IMR-90 (cell line): ENCODE results near the gene TBX1. TPM values are rescaled to one million over a fixed set of nuclear protein-coding genes. Genes with fewer than 3 reads are reported as not detected.

Experiments
- ATAC-seq: fragments of 200-7000 bp; cut with Tn5 transposase; 2 replicates; pipeline ENCODE4 v1.9.1; 2020; ENCODE audit warnings: low read depth, mild to moderate bottlenecking, moderate library complexity
- BruUV-seq: library from RNA; stranded (reverse); fragments of 400-500 nt; replicated peaks from 2 replicates; lab custom pipeline; 2021; lab: Mats Ljungman, UMichigan
- CTCF ChIA-PET: fragments of 300-600 bp; formaldehyde crosslinking; extraction: SDS; loops from one replicate; lab custom pipeline; 2021; ENCODE audit warnings: antibody characterized with exemption; lab: Yijun Ruan, JAX
- POLR2A ChIA-PET: fragments of 300-600 bp; sonication (Branson Sonifier 250); formaldehyde crosslinking; loops from one replicate; lab custom pipeline; 2022; ENCODE audit warnings: antibody characterized with exemption; ENCODE audit not compliant: unreplicated experiment; lab: Charles Lee
- DNase-seq: peaks from one replicate; pipeline ENCODE4 v3.0.0; 2013
- H2AFZ ChIP-seq: replicated peaks from 2 replicates; pipeline ENCODE3; 2013; ENCODE audit warnings: low read length, mild to moderate bottlenecking; ENCODE audit not compliant: poor library complexity
- H2AK5ac ChIP-seq: 2 replicates; pipeline ENCODE4 v1.6.1; 2013; ENCODE audit warnings: low read depth, low read length, inconsistent platforms
- H2AK9ac ChIP-seq: replicated peaks from 2 replicates; pipeline ENCODE3; 2013; ENCODE audit warnings: mild to moderate bottlenecking, low read depth, low read length, moderate library complexity; ENCODE audit not compliant: poor library complexity
- H2BK120ac ChIP-seq: 2 replicates; pipeline ENCODE4 v1.6.1; 2013; ENCODE audit warnings: low read depth, low read length, inconsistent platforms
- H2BK15ac ChIP-seq: 3 replicates; pipeline ENCODE4 v1.6.1; 2013; ENCODE audit warnings: low read depth, low read length, inconsistent platforms
- H2BK20ac ChIP-seq: 2 replicates; pipeline ENCODE4 v1.6.1; 2013; ENCODE audit warnings: low read depth, mild to moderate bottlenecking, inconsistent platforms, low read length, moderate library complexity
- H2BK5ac ChIP-seq: 2 replicates; pipeline ENCODE4 v1.6.1; 2013; ENCODE audit warnings: mild to moderate bottlenecking, low read depth, low read length, inconsistent platforms; ENCODE audit not compliant: poor library complexity, severe bottlenecking
- H3K14ac ChIP-seq: replicated peaks from 2 replicates; pipeline ENCODE4 v1.6.1; 2013; ENCODE audit warnings: low read depth, low read length, inconsistent platforms
- H3K18ac ChIP-seq: 2 replicates; pipeline ENCODE4 v1.6.1; 2013; ENCODE audit warnings: low read depth, low read length, control low read depth
- H3K23ac ChIP-seq: 2 replicates; pipeline ENCODE4 v1.6.1; 2013; ENCODE audit warnings: low read depth, low read length, inconsistent platforms
- H3K27ac ChIP-seq: 2 replicates; pipeline ENCODE4 v1.5.1; 2013; ENCODE audit warnings: mild to moderate bottlenecking, control low read depth, low read length; ENCODE audit not compliant: insufficient read depth
- H3K27me3 ChIP-seq: 2 replicates; pipeline ENCODE4 v1.6.1; 2013; ENCODE audit warnings: low read length; ENCODE audit not compliant: control insufficient read depth, insufficient read depth
- H3K36me3 ChIP-seq: 2 replicates; pipeline ENCODE4 v1.6.1; 2013; ENCODE audit warnings: low read length, mixed read lengths; ENCODE audit not compliant: control insufficient read depth, insufficient read depth
- H3K4ac ChIP-seq: 2 replicates; pipeline ENCODE4 v1.6.1; 2013; ENCODE audit warnings: low read depth, low read length, inconsistent platforms
- H3K4me1 ChIP-seq: 2 replicates; pipeline ENCODE4 v1.6.1; 2013; ENCODE audit warnings: low read length, mixed read lengths; ENCODE audit not compliant: control insufficient read depth, insufficient read depth
- H3K4me2 ChIP-seq: 2 replicates; pipeline ENCODE4 v1.6.1; 2013; ENCODE audit warnings: low read depth, mild to moderate bottlenecking, control low read depth, low read length, moderate library complexity
- H3K4me3 ChIP-seq: 2 replicates; pipeline ENCODE4 v1.5.1; 2013; ENCODE audit warnings: low read depth, mild to moderate bottlenecking, control low read depth, low read length, moderate library complexity; ENCODE audit not compliant: insufficient read depth
- H3K56ac ChIP-seq: 2 replicates; pipeline ENCODE4 v1.6.1; 2013; ENCODE audit warnings: low read length, inconsistent platforms; ENCODE audit not compliant: insufficient read depth; ENCODE audit errors: extremely low read depth
- H3K79me1 ChIP-seq, 2 experiments: 2 replicates each; pipeline ENCODE4 v1.6.1; 2013; ENCODE audit warnings: low read length in 2 of 2, inconsistent platforms in 1 of 2, low read depth in 1 of 2
- H3K9ac ChIP-seq: 2 replicates; pipeline ENCODE4 v1.6.1; 2013; ENCODE audit warnings: low read depth, low read length, control low read depth
- H3K9me1 ChIP-seq: 2 replicates; pipeline ENCODE4 v1.6.1; 2013; ENCODE audit warnings: low read length, inconsistent platforms; ENCODE audit not compliant: insufficient read depth
- H3K9me3 ChIP-seq: 2 replicates; pipeline ENCODE4 v1.6.1; 2013; ENCODE audit warnings: low read length; ENCODE audit not compliant: control insufficient read depth, insufficient read depth
- H4K20me1 ChIP-seq: 2 replicates; pipeline ENCODE4 v1.6.1; 2013; ENCODE audit warnings: low read length, inconsistent platforms; ENCODE audit not compliant: insufficient read depth
- H4K5ac ChIP-seq: 2 replicates; pipeline ENCODE4 v1.6.1; 2013; ENCODE audit warnings: mild to moderate bottlenecking, low read depth, low read length, control low read depth
- H4K8ac ChIP-seq, 2 experiments: 2 replicates each; pipeline ENCODE4 v1.6.1; 2013; ENCODE audit warnings: low read depth in 2 of 2, low read length in 2 of 2, control low read depth in 1 of 2, inconsistent platforms in 1 of 2
- H4K91ac ChIP-seq: 2 replicates; pipeline ENCODE4 v1.6.1; 2013; ENCODE audit warnings: low read depth, low read length, inconsistent platforms; ENCODE audit not compliant: insufficient read depth
- BHLHE40 ChIP-seq: fragments of 150-350 bp; IDR thresholded peaks from 2 replicates; pipeline ENCODE4 v1.6.1; 2016; ENCODE audit warnings: mild to moderate bottlenecking, low read depth, low read length
- CEBPB ChIP-seq: IDR thresholded peaks from 2 replicates; pipeline ENCODE4 v1.6.1; 2012; ENCODE audit warnings: low read depth, low read length, improper control_type of control experiment
- CHD1 ChIP-seq: IDR thresholded peaks from 2 replicates; pipeline ENCODE4 v1.6.1; 2012; ENCODE audit warnings: low read depth, low read length, improper control_type of control experiment
- FOS ChIP-seq: fragments of 150-350 bp; IDR thresholded peaks from 2 replicates; pipeline ENCODE4 v1.6.1; 2016; ENCODE audit warnings: low read depth, low read length
- MAFK ChIP-seq: IDR thresholded peaks from 2 replicates; pipeline ENCODE4 v1.6.1; 2012; ENCODE audit warnings: low read depth, low read length, improper control_type of control experiment
- MAZ ChIP-seq: IDR thresholded peaks from 2 replicates; pipeline ENCODE4 v1.6.1; 2012; ENCODE audit warnings: low read depth, mild to moderate bottlenecking, low read length, improper control_type of control experiment, moderate library complexity, borderline replicate concordance
- MXI1 ChIP-seq: IDR thresholded peaks from 2 replicates; pipeline ENCODE4 v1.6.1; 2012; ENCODE audit warnings: low read depth, mild to moderate bottlenecking, low read length, moderate library complexity, borderline replicate concordance
- NFE2L2 ChIP-seq: fragments of 150-350 bp; IDR thresholded peaks from 2 replicates; pipeline ENCODE4 v1.6.1; 2016; ENCODE audit warnings: low read depth, mild to moderate bottlenecking, low read length
- POLR2A ChIP-seq: IDR thresholded peaks from 2 replicates; pipeline ENCODE4 v1.6.1; 2012; ENCODE audit warnings: mild to moderate bottlenecking, low read depth, low read length
- RAD21 ChIP-seq: IDR thresholded peaks from 2 replicates; pipeline ENCODE4 v1.6.1; 2012; ENCODE audit warnings: low read length, improper control_type of control experiment
- RCOR1 ChIP-seq: IDR thresholded peaks from 2 replicates; pipeline ENCODE4 v1.6.1; 2012; ENCODE audit warnings: mild to moderate bottlenecking, low read length, improper control_type of control experiment; ENCODE audit not compliant: insufficient replicate concordance
- RFX5 ChIP-seq: IDR thresholded peaks from 2 replicates; pipeline ENCODE4 v1.8.0; 2012; ENCODE audit warnings: low read depth, mild to moderate bottlenecking, low read length, moderate library complexity
- SMC3 ChIP-seq: fragments of 150-350 bp; IDR thresholded peaks from 2 replicates; pipeline ENCODE4 v1.6.1; 2016; ENCODE audit warnings: low read depth, mild to moderate bottlenecking, antibody characterized with exemption, low read length, moderate library complexity
- WGBS, 2 experiments: methylation state at CpG; one replicate each; pipeline versions ENCODE4 v1.1.5 to v1.1.7; 2013; ENCODE audit warnings: missing lambda C conversion rate in 2 of 2; ENCODE audit not compliant: insufficient read length in 1 of 2; ENCODE audit errors: extremely low coverage in 2 of 2; 5-methylcytosine and 5-hydroxymethylcytosine counted together
- dilution Hi-C: fragments of 300-500 bp; cut with HindIII; formaldehyde crosslinking; loops from one replicate; pipeline ENCODE4 v1.14.3; 2018; ENCODE audit warnings: low sequenced_read_pairs; ENCODE audit not compliant: unreplicated experiment
- in situ Hi-C: fragments of 300-500 bp; cut with MboI; formaldehyde crosslinking; loops from 3 replicates; pipeline ENCODE4 v1.14.3; 2019; ENCODE audit warnings: low sequenced_read_pairs, inconsistent platforms, mixed read lengths
- intact Hi-C: fragments of 100-400 bp; cut with micrococcal nuclease; formaldehyde crosslinking; loops from 2 replicates; pipeline ENCODE4 v1.10.0; 2022
- polyA plus RNA-seq, 3 experiments: library from polyadenylated mRNA; depleted of rRNA; stranded (reverse); fragments of >200 nt; gene quantifications; 2 replicates each; pipeline ENCODE4 v1.2.3, GENCODE V29; 2012; ENCODE audit warnings: low replicate concordance in 1 of 3
- total RNA-seq: library from RNA; depleted of rRNA; stranded (reverse); fragments of >200 nt; gene quantifications from 2 replicates; pipeline ENCODE4 v1.2.3, GENCODE V29; 2012
- TF ChIP-seq, protein P1 (sequence below): conservative IDR thresholded peaks from 2 replicates; pipeline ENCODE4 v1.5.1; 2012; ENCODE audit warnings: mild to moderate bottlenecking, low read depth, low read length, improper control_type of control experiment
- TF ChIP-seq, protein P2 (sequence below): fragments of 150-350 bp; IDR thresholded peaks from 2 replicates; pipeline ENCODE4 v1.6.1; 2017; ENCODE audit warnings: mild to moderate bottlenecking, antibody characterized with exemption, low read length, low read depth
- TF ChIP-seq, protein P3 (sequence below): fragments of 150-350 bp; IDR thresholded peaks from 2 replicates; pipeline ENCODE4 v1.6.1; 2016; ENCODE audit warnings: low read depth, mild to moderate bottlenecking, low read length, moderate library complexity, borderline replicate concordance

The TBX1 gene
- total and polyA plus RNA-seq, 2 of the 4 experiments (the other 2 are of a cell fraction), result 0.03 TPM; not detected in 1

DNA sequence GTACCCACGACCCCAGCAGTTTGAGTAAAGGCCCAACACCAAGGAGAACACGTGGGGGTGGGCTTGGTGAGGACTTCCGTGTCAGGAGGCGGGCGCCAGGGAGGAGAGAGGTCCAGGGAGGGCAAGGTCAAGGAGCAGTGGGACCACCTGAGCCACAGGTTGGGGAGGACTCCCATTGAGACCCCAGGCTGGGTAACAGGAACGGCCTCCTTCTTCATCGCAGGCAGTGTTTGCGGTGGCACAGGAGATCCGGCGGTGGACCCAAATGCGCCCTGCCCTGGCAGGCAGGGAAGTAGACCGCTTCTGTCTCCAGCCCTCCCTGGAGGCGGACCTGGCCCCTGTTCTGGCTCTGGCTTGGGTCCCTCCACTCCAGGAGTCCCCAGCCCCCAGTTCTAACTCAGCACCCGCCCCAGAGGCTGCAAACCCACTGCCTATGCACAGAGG, 5.9 kb upstream of the TBX1 start:
- ATAC-seq (no peak), DNase-seq (no peak)
- Histone ChIP-seq H4K5ac (no peak overlapping the region), H2BK20ac (no peak overlapping the region), H3K79me1 (no peaks in the 10 kb centered on the region), H3K56ac (no peak overlapping the region), H3K4ac (no peak overlapping the region), H3K4me1 (peaks cover 10% of the 10 kb centered on the region), H3K36me3 (no peaks in the 10 kb centered on the region), H3K9me3 (no peaks in the 10 kb centered on the region), H2BK120ac (no peak overlapping the region), H3K23ac (no peak overlapping the region), H4K91ac (no peak overlapping the region), H3K27ac (no peak overlapping the region), H2BK15ac (no peak overlapping the region), H2AFZ (no peak overlapping the region), H4K20me1 (peaks cover 6% of the 10 kb centered on the region; the same call in 1 of the 2 replicates), H3K27me3 (peaks cover 76% of the 10 kb centered on the region), H3K9ac (no peak overlapping the region), H3K4me3 (no peak overlapping the region), H3K14ac (no peak overlapping the region), H2AK9ac (no peak overlapping the region), H4K8ac (no peak overlapping the region), H3K9me1 (peaks cover 5% of the 10 kb centered on the region), H2AK5ac (no peak overlapping the region), H3K18ac (no peak overlapping the region), H2BK5ac (no peak overlapping the region), H3K4me2 (no peak overlapping the region)
- POLR2A ChIA-PET, result no interaction called here
- no TSS peak for BruUV-seq
- CTCF ChIA-PET, result no interaction called here
- intact Hi-C loops (no loop called here), dilution Hi-C loops (no loop called here), in situ Hi-C loops (no loop called here)
- no peak for TF ChIP-seq RCOR1
- no peak for TF ChIP-seq POLR2A
- TF ChIP-seq, protein P1, sequence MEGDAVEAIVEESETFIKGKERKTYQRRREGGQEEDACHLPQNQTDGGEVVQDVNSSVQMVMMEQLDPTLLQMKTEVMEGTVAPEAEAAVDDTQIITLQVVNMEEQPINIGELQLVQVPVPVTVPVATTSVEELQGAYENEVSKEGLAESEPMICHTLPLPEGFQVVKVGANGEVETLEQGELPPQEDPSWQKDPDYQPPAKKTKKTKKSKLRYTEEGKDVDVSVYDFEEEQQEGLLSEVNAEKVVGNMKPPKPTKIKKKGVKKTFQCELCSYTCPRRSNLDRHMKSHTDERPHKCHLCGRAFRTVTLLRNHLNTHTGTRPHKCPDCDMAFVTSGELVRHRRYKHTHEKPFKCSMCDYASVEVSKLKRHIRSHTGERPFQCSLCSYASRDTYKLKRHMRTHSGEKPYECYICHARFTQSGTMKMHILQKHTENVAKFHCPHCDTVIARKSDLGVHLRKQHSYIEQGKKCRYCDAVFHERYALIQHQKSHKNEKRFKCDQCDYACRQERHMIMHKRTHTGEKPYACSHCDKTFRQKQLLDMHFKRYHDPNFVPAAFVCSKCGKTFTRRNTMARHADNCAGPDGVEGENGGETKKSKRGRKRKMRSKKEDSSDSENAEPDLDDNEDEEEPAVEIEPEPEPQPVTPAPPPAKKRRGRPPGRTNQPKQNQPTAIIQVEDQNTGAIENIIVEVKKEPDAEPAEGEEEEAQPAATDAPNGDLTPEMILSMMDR, result no peak
- no peak for TF ChIP-seq FOS
- TF ChIP-seq, protein P2, sequence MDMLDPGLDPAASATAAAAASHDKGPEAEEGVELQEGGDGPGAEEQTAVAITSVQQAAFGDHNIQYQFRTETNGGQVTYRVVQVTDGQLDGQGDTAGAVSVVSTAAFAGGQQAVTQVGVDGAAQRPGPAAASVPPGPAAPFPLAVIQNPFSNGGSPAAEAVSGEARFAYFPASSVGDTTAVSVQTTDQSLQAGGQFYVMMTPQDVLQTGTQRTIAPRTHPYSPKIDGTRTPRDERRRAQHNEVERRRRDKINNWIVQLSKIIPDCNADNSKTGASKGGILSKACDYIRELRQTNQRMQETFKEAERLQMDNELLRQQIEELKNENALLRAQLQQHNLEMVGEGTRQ, result no peak
- no peak for TF ChIP-seq MAZ
- TF ChIP-seq MXI1, result no peak
- no peak for TF ChIP-seq RFX5
- TF ChIP-seq NFE2L2, result no peak
- TF ChIP-seq CEBPB, result no peak
- TF ChIP-seq RAD21, result no peak
- no peak for TF ChIP-seq BHLHE40
- no peak for TF ChIP-seq MAFK
- no peak for TF ChIP-seq CHD1
- no peak for TF ChIP-seq SMC3
- TF ChIP-seq, protein P3, sequence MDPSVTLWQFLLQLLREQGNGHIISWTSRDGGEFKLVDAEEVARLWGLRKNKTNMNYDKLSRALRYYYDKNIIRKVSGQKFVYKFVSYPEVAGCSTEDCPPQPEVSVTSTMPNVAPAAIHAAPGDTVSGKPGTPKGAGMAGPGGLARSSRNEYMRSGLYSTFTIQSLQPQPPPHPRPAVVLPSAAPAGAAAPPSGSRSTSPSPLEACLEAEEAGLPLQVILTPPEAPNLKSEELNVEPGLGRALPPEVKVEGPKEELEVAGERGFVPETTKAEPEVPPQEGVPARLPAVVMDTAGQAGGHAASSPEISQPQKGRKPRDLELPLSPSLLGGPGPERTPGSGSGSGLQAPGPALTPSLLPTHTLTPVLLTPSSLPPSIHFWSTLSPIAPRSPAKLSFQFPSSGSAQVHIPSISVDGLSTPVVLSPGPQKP, result no peak
- 27% methylated on average over 9 of the region's 14 CpGs; no CpG with 5 or more reads in 1 of the 2 experiments for WGBS, 2 experiments
